ENCODE results near the gene TMEM270.

Gene TMEM270

DNA sequence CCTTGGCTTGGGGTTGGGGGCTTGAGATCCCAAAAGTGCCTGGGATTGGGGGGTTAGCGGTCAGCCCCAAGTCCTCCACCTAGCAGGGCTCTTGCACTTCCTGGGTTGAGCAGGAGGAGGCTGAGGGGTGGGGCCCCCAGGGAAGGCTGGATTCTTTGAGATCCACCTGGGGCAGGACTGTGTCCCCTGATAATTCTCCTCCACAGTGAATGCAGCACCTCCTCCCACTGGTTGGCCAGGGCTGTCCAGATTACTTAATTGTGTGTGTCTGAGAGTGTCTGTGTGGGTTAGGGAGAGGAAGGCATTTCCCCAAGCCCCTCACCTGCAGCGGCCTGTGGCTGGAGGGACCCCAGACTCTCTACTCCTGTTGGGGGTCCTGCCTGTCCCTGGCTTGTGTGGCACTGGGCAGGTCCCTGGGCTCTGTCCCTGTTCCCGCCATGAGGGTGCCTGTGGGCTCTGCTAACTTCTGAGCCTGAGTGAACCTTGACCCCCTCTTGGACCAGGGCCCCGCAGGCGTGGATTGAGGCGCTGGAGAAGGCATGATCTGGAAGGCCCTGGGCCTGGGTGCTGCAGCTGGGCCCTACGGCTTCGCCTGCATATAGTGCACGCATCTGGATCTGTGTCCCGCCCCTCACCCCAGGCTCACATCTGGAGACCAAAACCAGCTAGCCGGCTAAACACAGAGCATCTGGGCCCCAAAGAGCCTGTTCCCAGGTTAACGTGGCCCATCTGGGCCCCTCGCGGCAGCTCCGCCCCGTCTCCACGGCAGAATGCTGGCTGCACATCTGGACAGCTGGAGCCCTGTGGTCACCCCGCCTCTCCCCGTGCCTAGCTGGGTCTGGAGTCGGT is 10.4 kb downstream of the TMEM270 start:
- DNase-seq (ENCODE audit: extremely low spot score) = no peak
- ChIA-PET POLR2A (no interaction called here), CTCF (no interaction called here)
- no peak for TF ChIP-seq ARNT (IDR thresholded peaks at IDR 0.05)
- TF ChIP-seq LEF1 (IDR thresholded peaks at IDR 0.05; ENCODE audit: borderline replicate concordance) = no peak
- no peak for TF ChIP-seq TARDBP (IDR thresholded peaks at IDR 0.05)
- no peak for TF ChIP-seq NFRKB (IDR thresholded peaks at IDR 0.05)
- no peak for TF ChIP-seq FOXA1 (IDR thresholded peaks at IDR 0.05)
- no peak for TF ChIP-seq L3MBTL2 (conservative IDR thresholded peaks at IDR 0.05)
- no peak for TF ChIP-seq HDGF (IDR thresholded peaks at IDR 0.05; ENCODE audit: borderline replicate concordance)
- no peak for TF ChIP-seq SP1 (IDR thresholded peaks at IDR 0.05)
- no peak for TF ChIP-seq FOXM1 (IDR thresholded peaks at IDR 0.05; ENCODE audit: borderline replicate concordance)
- no peak for TF ChIP-seq FOXK2 (IDR thresholded peaks at IDR 0.05)
- TF ChIP-seq PKNOX1 (IDR thresholded peaks at IDR 0.05) = no peak
- no peak for TF ChIP-seq SUZ12 (IDR thresholded peaks at IDR 0.05)
- TF ChIP-seq BHLHE40 (IDR thresholded peaks at IDR 0.05; ENCODE audit: borderline replicate concordance) = no peak
- no peak for TF ChIP-seq ELF4 (IDR thresholded peaks at IDR 0.05)
- TF ChIP-seq ZNF384 (IDR thresholded peaks at IDR 0.05) = no peak
- no peak for TF ChIP-seq CTBP1 (IDR thresholded peaks at IDR 0.05; ENCODE audit: borderline replicate concordance)

DNA sequence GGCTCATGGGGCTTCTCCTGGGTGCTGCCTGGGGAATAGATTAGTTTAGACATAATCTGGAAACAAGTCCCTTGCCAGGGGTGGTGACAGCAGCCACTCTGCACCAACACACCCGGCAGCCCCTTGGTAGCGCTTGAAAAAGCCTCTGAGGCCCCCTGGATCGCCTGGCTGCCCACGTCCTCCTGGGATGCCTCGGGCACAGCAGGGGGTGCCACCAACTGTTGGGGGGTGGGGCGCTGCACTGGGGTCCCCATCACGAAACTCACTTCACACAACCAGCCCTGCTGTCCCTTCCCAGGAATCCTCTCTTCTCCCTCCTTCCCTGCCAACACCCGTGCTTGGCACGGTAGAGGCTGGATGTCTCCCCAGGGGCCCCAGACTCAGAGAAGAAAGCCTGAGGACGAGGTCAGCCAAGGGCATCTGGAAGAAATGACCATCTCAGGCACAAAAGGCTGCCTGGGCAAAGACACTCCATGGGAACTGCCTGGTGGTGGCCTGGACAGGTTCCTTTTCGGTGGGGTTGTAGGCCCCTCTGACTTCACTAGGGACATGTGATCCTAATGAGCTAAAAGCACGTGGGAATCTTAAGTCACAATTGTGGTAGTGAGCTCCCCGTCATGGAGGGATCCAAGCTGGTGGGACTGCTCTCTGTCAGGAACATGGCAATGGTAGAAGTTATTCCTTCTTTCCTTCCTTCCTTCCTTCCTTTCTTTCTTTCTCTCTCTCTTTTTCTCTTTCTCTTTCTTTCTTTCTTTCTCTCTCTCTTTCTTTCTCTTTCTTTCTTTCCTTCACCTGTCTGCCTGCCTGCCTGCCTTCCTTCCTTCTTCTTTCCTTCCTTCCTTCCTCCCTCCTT is 11.3 kb downstream of the TMEM270 start:
- no peak for TF ChIP-seq L3MBTL2 (conservative IDR thresholded peaks at IDR 0.05)
- TF ChIP-seq SUZ12 (IDR thresholded peaks at IDR 0.05) = no peak
- TF ChIP-seq NFRKB (IDR thresholded peaks at IDR 0.05) = no peak
- TF ChIP-seq BHLHE40 (IDR thresholded peaks at IDR 0.05; ENCODE audit: borderline replicate concordance) = no peak
- TF ChIP-seq FOXA1 (IDR thresholded peaks at IDR 0.05) = no peak
- no peak for TF ChIP-seq SP1 (IDR thresholded peaks at IDR 0.05)
- TF ChIP-seq HDGF (IDR thresholded peaks at IDR 0.05; ENCODE audit: borderline replicate concordance) = no peak
- TF ChIP-seq PKNOX1 (IDR thresholded peaks at IDR 0.05) = no peak
- no peak for DNase-seq (ENCODE audit: extremely low spot score)
- ChIA-PET POLR2A (no interaction called here), CTCF (no interaction called here)

GRCh38 chr7:73876361-73876760 is 15.4 kb downstream of the TMEM270 start:
- ChIA-PET CTCF (no interaction called here), POLR2A (no interaction called here)
- no peak for DNase-seq (ENCODE audit: extremely low spot score)
- no peak for TF ChIP-seq FOXA1 (IDR thresholded peaks at IDR 0.05)
- no peak for TF ChIP-seq ELF4 (IDR thresholded peaks at IDR 0.05)
- no peak for TF ChIP-seq FOXK2 (IDR thresholded peaks at IDR 0.05)
- TF ChIP-seq ZNF384 (IDR thresholded peaks at IDR 0.05) = no peak
- no peak for TF ChIP-seq BHLHE40 (IDR thresholded peaks at IDR 0.05; ENCODE audit: borderline replicate concordance)
- TF ChIP-seq PKNOX1 (IDR thresholded peaks at IDR 0.05) = no peak
- no peak for TF ChIP-seq FOXM1 (IDR thresholded peaks at IDR 0.05; ENCODE audit: borderline replicate concordance)
- TF ChIP-seq LEF1 (IDR thresholded peaks at IDR 0.05; ENCODE audit: borderline replicate concordance) = no peak
- TF ChIP-seq ARNT (IDR thresholded peaks at IDR 0.05) = no peak
- no peak for TF ChIP-seq TARDBP (IDR thresholded peaks at IDR 0.05)
- TF ChIP-seq SP1 (IDR thresholded peaks at IDR 0.05) = no peak
- no peak for TF ChIP-seq HDGF (IDR thresholded peaks at IDR 0.05; ENCODE audit: borderline replicate concordance)

- DNase-seq (ENCODE audit: extremely low spot score) = no peak
- TF ChIP-seq BHLHE40 (IDR thresholded peaks at IDR 0.05; ENCODE audit: borderline replicate concordance) (no peak), CTBP1 (IDR thresholded peaks at IDR 0.05; ENCODE audit: borderline replicate concordance) (no peak), ZNF384 (IDR thresholded peaks at IDR 0.05) (no peak), FOXA1 (IDR thresholded peaks at IDR 0.05) (no peak), SP1 (IDR thresholded peaks at IDR 0.05) (no peak), PKNOX1 (IDR thresholded peaks at IDR 0.05) (no peak), LEF1 (IDR thresholded peaks at IDR 0.05; ENCODE audit: borderline replicate concordance) (no peak), SUZ12 (IDR thresholded peaks at IDR 0.05) (no peak), HDGF (IDR thresholded peaks at IDR 0.05; ENCODE audit: borderline replicate concordance) (no peak), NFRKB (IDR thresholded peaks at IDR 0.05) (no peak), ARNT (IDR thresholded peaks at IDR 0.05) (no peak), ELF4 (IDR thresholded peaks at IDR 0.05) (no peak)
- CTCF ChIA-PET = no interaction called here
- POLR2A ChIA-PET = no interaction called here
These were observed 16.0 kb downstream of the TMEM270 start for GRCh38 chr7:73876973-73877372.

DNA sequence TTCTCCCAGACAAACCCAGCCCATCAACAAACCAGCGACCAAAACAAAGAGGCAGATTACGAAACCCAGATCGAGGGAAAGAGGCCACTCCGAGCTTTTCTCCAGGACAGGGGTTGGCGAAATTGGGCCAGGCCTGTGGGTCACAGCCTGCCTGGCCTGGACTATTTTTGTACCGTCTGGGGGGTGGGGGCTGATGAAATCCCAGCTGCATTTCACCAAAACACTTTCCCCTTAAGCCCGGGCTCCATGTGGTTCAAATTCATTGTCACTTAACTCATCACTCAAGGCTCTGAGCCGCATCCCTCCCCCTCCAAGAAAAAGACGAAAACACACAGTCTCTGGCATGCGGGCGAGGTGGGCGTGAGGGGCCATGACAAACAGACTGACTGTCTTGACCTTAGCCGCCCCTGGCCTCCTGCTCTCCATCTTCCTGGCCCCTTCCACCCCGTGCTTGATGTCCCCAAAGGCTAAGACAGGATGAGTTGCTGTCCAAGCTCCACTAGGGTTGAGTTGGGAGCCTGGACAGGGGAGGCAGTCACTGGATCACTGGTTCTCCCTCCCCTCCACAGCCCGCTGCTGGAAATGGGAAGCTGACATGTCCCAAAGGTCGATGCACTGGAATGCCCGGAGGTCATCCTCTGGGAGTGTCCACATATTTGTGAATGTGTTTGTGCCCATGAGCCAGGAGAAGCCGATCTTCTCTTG is 19.2 kb downstream of the TMEM270 start:
- ChIA-PET POLR2A (no interaction called here), CTCF (no interaction called here)
- TF ChIP-seq L3MBTL2 (conservative IDR thresholded peaks at IDR 0.05) = no peak
- no peak for TF ChIP-seq PKNOX1 (IDR thresholded peaks at IDR 0.05)
- TF ChIP-seq ARNT (IDR thresholded peaks at IDR 0.05) = no peak
- TF ChIP-seq HDGF (IDR thresholded peaks at IDR 0.05; ENCODE audit: borderline replicate concordance) = no peak
- no peak for TF ChIP-seq CTBP1 (IDR thresholded peaks at IDR 0.05; ENCODE audit: borderline replicate concordance)
- TF ChIP-seq FOXM1 (IDR thresholded peaks at IDR 0.05; ENCODE audit: borderline replicate concordance) = no peak
- no peak for TF ChIP-seq SP1 (IDR thresholded peaks at IDR 0.05)
- TF ChIP-seq FOXA1 (IDR thresholded peaks at IDR 0.05) = no peak
- no peak for TF ChIP-seq ZNF384 (IDR thresholded peaks at IDR 0.05)
- DNase-seq (ENCODE audit: extremely low spot score) = no peak

All from HEK293T (cell line).